Muscle layer of colon (tissue), 2 donors: ENCODE results near the gene SLC35C1.

ENCODE experiments used
- H3K27ac ChIP-seq: one replicate; pipeline ENCODE4 v1.7.0; 2013; ENCODE audit warnings: low read depth, mild to moderate bottlenecking, low read length, moderate library complexity
- H3K27me3 ChIP-seq, 2 donors: one replicate each; pipeline ENCODE4 v1.7.0; 2013; ENCODE audit warnings: low read length in 2 of 2, mild to moderate bottlenecking in 2 of 2; ENCODE audit not compliant: insufficient read depth in 2 of 2, control insufficient read depth in 1 of 2
- H3K36me3 ChIP-seq: one replicate; pipeline ENCODE4 v1.7.0; 2013; ENCODE audit warnings: mild to moderate bottlenecking, low read length; ENCODE audit not compliant: insufficient read depth
- H3K4me1 ChIP-seq: one replicate; pipeline ENCODE4 v1.7.0; 2013; ENCODE audit warnings: mild to moderate bottlenecking, low read length; ENCODE audit not compliant: insufficient read depth
- H3K4me3 ChIP-seq, 2 donors: one replicate each; pipeline ENCODE4 v1.7.0; 2013; ENCODE audit warnings: low read length in 2 of 2, low read depth in 1 of 2, mild to moderate bottlenecking in 1 of 2, moderate library complexity in 1 of 2
- H3K9ac ChIP-seq: one replicate; pipeline ENCODE4 v1.7.0; 2013; ENCODE audit warnings: low read length
- H3K9me3 ChIP-seq: one replicate; pipeline ENCODE4 v1.7.0; 2013; ENCODE audit warnings: mild to moderate bottlenecking, low read length
- donor health status: abdominal sarcoma.
- donor health status: Adenocarcinoma of cecum.

Gene SLC35C1

DNA sequence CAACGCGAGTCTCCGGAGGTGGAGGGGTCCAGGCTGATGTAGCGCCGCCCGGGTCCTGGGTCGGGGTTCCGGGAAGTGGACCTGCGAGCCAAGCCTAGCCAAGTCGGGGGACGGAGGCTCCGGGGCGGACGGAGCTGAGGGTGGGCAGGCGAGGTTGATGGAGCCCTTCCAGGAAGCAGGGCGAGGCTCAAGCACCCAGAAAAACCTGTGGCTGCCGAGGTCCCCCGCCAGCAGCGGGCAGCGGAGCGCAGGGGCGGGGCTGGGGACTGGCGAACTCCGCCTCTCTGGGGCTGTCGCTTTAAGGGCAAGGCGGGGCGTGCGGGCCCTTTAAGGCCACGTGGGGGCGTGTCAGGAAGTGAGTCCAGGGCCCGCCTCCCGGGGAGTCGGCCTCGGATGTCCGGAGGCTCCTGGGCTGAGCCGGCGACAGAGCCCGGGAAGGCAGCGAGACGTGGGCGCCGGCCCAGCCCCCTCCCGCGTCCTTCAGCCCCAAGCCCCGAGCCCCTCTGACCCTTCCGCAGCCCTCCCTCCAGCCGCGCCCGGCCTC lies at the start of gene SLC35C1:
TSS of gene SLC35C1 (plus strand) at position 389 of the 544 bp plus-strand sequence. CDS start 653 bp downstream, outside the sequence.
- Histone ChIP-seq H3K9me3 (no peaks in the 10 kb centered on the region), H3K4me3 (peak within 1 kb of the TSS; percentile 94 to 98), H3K27me3 (no peaks in the 10 kb centered on the region), H3K4me1 (peaks cover 25% of the 10 kb centered on the region), H3K9ac (peak within 1 kb of the TSS; percentile 80), H3K27ac (peak within 1 kb of the TSS; percentile 92), H3K36me3 (no peaks in the 10 kb centered on the region)

- H3K36me3 ChIP-seq, result no peaks in the 10 kb centered on the region
- peaks cover 0 to 12% of the 10 kb centered on the region in 2 donors for H3K27me3 ChIP-seq
- peaks cover 9% of the 10 kb centered on the region for H3K4me1 ChIP-seq
- no peak overlapping the region for H3K27ac ChIP-seq
- H3K4me3 ChIP-seq, result no peak overlapping the region
- no peak overlapping the region for H3K9ac ChIP-seq
- H3K9me3 ChIP-seq, result no peaks in the 10 kb centered on the region
These were observed 49.6 kb upstream of the SLC35C1 start for GRCh38 chr11:45755281-45755859.

DNA sequence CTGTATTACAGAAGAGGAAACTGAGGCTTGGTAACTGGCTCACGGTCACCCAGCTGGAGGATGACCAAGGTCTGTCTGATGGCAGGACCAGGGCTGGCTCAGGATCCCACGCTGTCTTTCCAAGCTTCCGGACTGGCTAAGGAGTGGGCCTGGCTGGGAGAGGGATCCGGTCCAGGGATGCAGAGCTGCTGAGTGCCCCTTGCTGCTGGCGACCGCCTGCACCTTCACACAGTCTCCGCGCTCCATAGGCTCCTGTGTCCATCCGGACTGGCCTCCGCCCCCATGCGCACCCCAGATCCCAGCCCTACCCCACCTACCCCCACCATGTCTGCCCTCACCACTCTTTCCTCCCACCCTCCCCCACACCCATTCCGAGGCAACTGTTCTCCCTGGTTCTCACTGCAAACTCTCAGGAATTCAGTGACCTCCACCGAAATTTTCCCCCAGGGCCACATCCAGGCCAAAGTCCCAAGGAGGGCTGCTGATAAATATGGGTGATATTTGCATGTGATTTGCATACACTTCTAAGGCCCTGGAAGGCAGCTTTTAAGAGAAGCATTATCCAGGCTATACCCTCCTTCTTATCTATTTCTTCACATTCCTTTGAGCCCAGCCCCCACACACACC lies 48.5 kb upstream of the SLC35C1 start:
- Histone ChIP-seq H3K9me3 (no peaks in the 10 kb centered on the region), H3K4me1 (peaks cover 9% of the 10 kb centered on the region), H3K27ac (no peak overlapping the region), H3K4me3 (no peak overlapping the region), H3K9ac (no peak overlapping the region), H3K27me3 (peaks cover 0 to under 1% of the 10 kb centered on the region in 2 donors), H3K36me3 (no peaks in the 10 kb centered on the region)

- Histone ChIP-seq H3K9me3 (no peaks in the 10 kb centered on the region), H3K4me1 (peaks cover 9% of the 10 kb centered on the region), H3K36me3 (no peaks in the 10 kb centered on the region), H3K27me3 (no peaks in the 10 kb centered on the region), H3K4me3 (no peak overlapping the region), H3K27ac (no peak overlapping the region), H3K9ac (no peak overlapping the region)
These were observed 47.3 kb upstream of the SLC35C1 start for GRCh38 chr11:45757672-45758071.

GRCh38 chr11:45761659-45762058 lies 43.3 kb upstream of the SLC35C1 start:
- H3K9me3 ChIP-seq, result no peaks in the 10 kb centered on the region
- no peaks in the 10 kb centered on the region for H3K27me3 ChIP-seq
- H3K4me1 ChIP-seq, result no peaks in the 10 kb centered on the region
- H3K36me3 ChIP-seq, result no peaks in the 10 kb centered on the region
- H3K27ac ChIP-seq, result no peak overlapping the region
- H3K9ac ChIP-seq, result no peak overlapping the region
- H3K4me3 ChIP-seq, result no peak overlapping the region

GRCh38 chr11:45765107-45765668 lies 39.8 kb upstream of the SLC35C1 start:
- no peak overlapping the region for H3K4me3 ChIP-seq
- no peaks in the 10 kb centered on the region for H3K36me3 ChIP-seq
- H3K27me3 ChIP-seq, result no peaks in the 10 kb centered on the region
- H3K27ac ChIP-seq, result no peak overlapping the region
- H3K9ac ChIP-seq, result no peak overlapping the region
- no peaks in the 10 kb centered on the region for H3K4me1 ChIP-seq
- H3K9me3 ChIP-seq, result no peaks in the 10 kb centered on the region

- no peaks in the 10 kb centered on the region for H3K4me1 ChIP-seq
- H3K9ac ChIP-seq, result no peak overlapping the region
- H3K4me3 ChIP-seq, result no peak overlapping the region
- no peak overlapping the region for H3K27ac ChIP-seq
- no peaks in the 10 kb centered on the region for H3K27me3 ChIP-seq
- H3K36me3 ChIP-seq, result no peaks in the 10 kb centered on the region
- H3K9me3 ChIP-seq, result no peaks in the 10 kb centered on the region
These were observed 39.1 kb upstream of the SLC35C1 start for GRCh38 chr11:45765836-45766235.

DNA sequence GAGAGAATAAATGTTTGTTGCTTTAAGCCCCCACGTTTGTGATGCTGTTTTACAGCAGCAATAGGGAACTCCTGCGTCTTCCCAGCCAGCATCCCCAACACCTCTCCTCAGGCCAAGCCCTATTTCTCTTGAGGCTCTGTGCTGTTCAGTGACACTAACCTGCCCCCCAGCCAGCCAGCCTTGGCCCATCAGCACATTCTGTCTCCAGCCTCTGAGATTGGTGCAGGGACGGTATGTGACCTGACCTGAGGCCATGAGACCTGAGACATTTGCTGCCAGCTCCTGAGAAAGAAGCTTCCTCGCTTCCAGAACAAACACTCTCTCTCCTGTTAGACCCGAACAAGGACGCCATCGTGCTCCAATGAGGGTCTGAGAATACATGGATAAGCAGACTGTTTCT lies 38.5 kb upstream of the SLC35C1 start:
- Histone ChIP-seq H3K27ac (no peak overlapping the region), H3K4me3 (no peak overlapping the region), H3K27me3 (no peaks in the 10 kb centered on the region), H3K36me3 (no peaks in the 10 kb centered on the region), H3K4me1 (no peaks in the 10 kb centered on the region), H3K9ac (no peak overlapping the region), H3K9me3 (no peaks in the 10 kb centered on the region)

DNA sequence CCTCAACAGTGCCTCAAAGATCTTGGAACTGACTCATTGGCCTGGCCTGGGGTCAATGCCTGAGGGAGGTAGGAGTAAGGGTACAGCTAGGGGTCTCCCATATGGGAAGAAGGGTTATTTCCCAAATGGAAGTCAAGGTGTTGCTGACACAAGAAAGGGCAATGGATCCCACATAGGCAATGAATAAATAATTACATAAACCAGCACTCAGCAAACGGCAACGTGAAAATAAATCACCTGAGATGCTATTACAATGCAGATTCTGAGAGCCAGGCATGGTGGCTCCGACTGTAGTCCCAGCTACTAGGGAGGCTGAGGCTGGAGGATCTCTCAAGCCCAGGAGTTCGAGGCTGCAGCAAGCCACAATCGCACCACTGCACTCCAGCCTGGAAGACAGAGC lies 36.5 kb upstream of the SLC35C1 start:
- H3K9me3 ChIP-seq, result no peaks in the 10 kb centered on the region
- H3K27ac ChIP-seq, result no peak overlapping the region
- H3K27me3 ChIP-seq, result no peaks in the 10 kb centered on the region

GRCh38 chr11:45769960-45770359 lies 35.0 kb upstream of the SLC35C1 start:
- no peaks in the 10 kb centered on the region for H3K4me1 ChIP-seq
- H3K36me3 ChIP-seq, result no peaks in the 10 kb centered on the region
- no peak overlapping the region for H3K9ac ChIP-seq
- H3K9me3 ChIP-seq, result no peaks in the 10 kb centered on the region
- no peaks in the 10 kb centered on the region for H3K27me3 ChIP-seq
- no peak overlapping the region for H3K27ac ChIP-seq
- H3K4me3 ChIP-seq, result no peak overlapping the region

More for the DNA sequence above, 36.5 kb upstream of the SLC35C1 start:
- Histone ChIP-seq H3K4me3 (no peak overlapping the region), H3K36me3 (no peaks in the 10 kb centered on the region), H3K9ac (no peak overlapping the region), H3K4me1 (no peaks in the 10 kb centered on the region)

GRCh38 chr11:45771193-45771565 lies 33.8 kb upstream of the SLC35C1 start:
- H3K4me3 ChIP-seq, result peak overlapping the region; percentile 50 to 72
- no peaks in the 10 kb centered on the region for H3K36me3 ChIP-seq
- no peaks in the 10 kb centered on the region for H3K27me3 ChIP-seq
- H3K9me3 ChIP-seq, result no peaks in the 10 kb centered on the region
- peak overlapping the region; percentile 56 for H3K27ac ChIP-seq
- H3K4me1 ChIP-seq, result no peaks in the 10 kb centered on the region
- H3K9ac ChIP-seq, result peak overlapping the region; percentile 40
